Measurements from ENCODE around the gene STUM.

The STUM gene

DNA sequence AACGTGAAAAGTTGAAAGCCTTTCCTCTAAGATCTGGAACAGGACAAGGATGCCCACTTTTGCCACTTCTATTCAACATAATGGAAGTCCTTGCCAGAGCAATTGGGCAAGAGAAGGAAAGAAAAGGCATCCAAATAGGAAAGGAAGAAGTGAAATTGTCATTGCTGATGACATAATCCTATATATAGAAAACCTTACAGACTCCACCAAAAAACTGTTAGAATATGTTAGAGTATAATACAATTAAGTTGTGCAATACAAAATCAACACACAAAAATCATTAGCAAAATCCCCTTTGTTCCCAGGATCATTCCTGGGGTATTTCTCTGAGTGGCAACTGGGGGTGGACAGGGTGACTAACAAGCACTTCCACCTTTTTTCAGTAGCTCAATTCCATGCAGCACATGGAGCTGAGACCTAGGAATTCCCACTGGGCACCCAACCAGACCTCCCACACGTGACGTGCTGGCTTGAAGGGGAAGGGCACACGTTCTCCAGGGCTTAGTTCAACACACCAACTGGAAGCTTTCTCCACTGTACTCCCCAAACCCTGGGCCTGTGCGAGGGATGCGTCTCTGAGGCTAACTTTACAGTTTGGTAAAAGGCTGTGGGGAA, 9.6 kb downstream of the STUM start:
- Histone ChIP-seq H3K27me3 (replicated peaks; ENCODE audit: insufficient read depth, low read length) (no peaks in the 10 kb centered on the region), H3K27ac (ENCODE audit: low read length) (no peak overlapping the region), H3K79me2 (ENCODE audit: low read length) (no peaks in the 10 kb centered on the region), H2AFZ (ENCODE audit: low read length) (no peak overlapping the region), H4K20me1 (ENCODE audit: insufficient read depth, low read length) (no peaks in the 10 kb centered on the region), H3K9ac (ENCODE audit: low read length) (no peak overlapping the region), H3K4me2 (ENCODE audit: low read depth, low read length) (no peak overlapping the region), H3K9me2 (replicated peaks; ENCODE audit: insufficient read depth, low read length) (no peaks in the 10 kb centered on the region), H3F3A (ENCODE audit: insufficient read depth, low read length) (no peaks in the 10 kb centered on the region), H3K4me1 (ENCODE audit: low read length) (no peaks in the 10 kb centered on the region), H3K9me3 (replicated peaks; ENCODE audit: insufficient read depth, low read length) (no peaks in the 10 kb centered on the region), H3K36me3 (replicated peaks; ENCODE audit: insufficient read depth, low read length) (no peaks in the 10 kb centered on the region), H3K4me3 (ENCODE audit: low read length) (no peak overlapping the region)
- DNase-seq: no peak
- no peak for TF ChIP-seq CTCF (IDR thresholded peaks at IDR 0.05; ENCODE audit: low read length)
- TF ChIP-seq EZH2 (optimal IDR thresholded peaks at IDR 0.05; ENCODE audit: low read depth, low read length): no peak
- TF ChIP-seq EZH2phosphoT487 (IDR thresholded peaks at IDR 0.05; ENCODE audit: low read length): no peak

- Histone ChIP-seq H3K27me3 (replicated peaks; ENCODE audit: insufficient read depth, low read length) (no peaks in the 10 kb centered on the region), H4K20me1 (ENCODE audit: insufficient read depth, low read length) (no peaks in the 10 kb centered on the region), H3K4me2 (ENCODE audit: low read depth, low read length) (no peak overlapping the region), H3K4me1 (ENCODE audit: low read length) (no peaks in the 10 kb centered on the region), H3K4me3 (ENCODE audit: low read length) (no peak overlapping the region), H3K36me3 (replicated peaks; ENCODE audit: insufficient read depth, low read length) (no peaks in the 10 kb centered on the region), H3K27ac (ENCODE audit: low read length) (no peak overlapping the region), H3K79me2 (ENCODE audit: low read length) (no peaks in the 10 kb centered on the region), H2AFZ (ENCODE audit: low read length) (no peak overlapping the region), H3F3A (ENCODE audit: insufficient read depth, low read length) (no peaks in the 10 kb centered on the region), H3K9me3 (replicated peaks; ENCODE audit: insufficient read depth, low read length) (no peaks in the 10 kb centered on the region), H3K9me2 (replicated peaks; ENCODE audit: insufficient read depth, low read length) (no peaks in the 10 kb centered on the region), H3K9ac (ENCODE audit: low read length) (no peak overlapping the region)
- TF ChIP-seq CTCF (IDR thresholded peaks at IDR 0.05; ENCODE audit: low read length) (no peak), EZH2phosphoT487 (IDR thresholded peaks at IDR 0.05; ENCODE audit: low read length) (no peak), EZH2 (optimal IDR thresholded peaks at IDR 0.05; ENCODE audit: low read depth, low read length) (no peak)
- no peak for DNase-seq
Measured at GRCh38 chr1:226560243-226560642, 11.7 kb downstream of the STUM start.

- no peaks in the 10 kb centered on the region for H3K4me1 ChIP-seq (ENCODE audit: low read length)
- DNase-seq: no peak
- no peaks in the 10 kb centered on the region for H3K36me3 ChIP-seq (replicated peaks; ENCODE audit: insufficient read depth, low read length)
- no peak overlapping the region for H3K27ac ChIP-seq (ENCODE audit: low read length)
- no peak overlapping the region for H3K4me2 ChIP-seq (ENCODE audit: low read depth, low read length)
- no peaks in the 10 kb centered on the region for H3K9me2 ChIP-seq (replicated peaks; ENCODE audit: insufficient read depth, low read length)
- no peak overlapping the region for H3K9ac ChIP-seq (ENCODE audit: low read length)
- no peaks in the 10 kb centered on the region for H3K27me3 ChIP-seq (replicated peaks; ENCODE audit: insufficient read depth, low read length)
- H3K79me2 ChIP-seq (ENCODE audit: low read length): no peaks in the 10 kb centered on the region
- TF ChIP-seq CTCF (IDR thresholded peaks at IDR 0.05; ENCODE audit: low read length) (no peak), EZH2phosphoT487 (IDR thresholded peaks at IDR 0.05; ENCODE audit: low read length) (no peak), EZH2 (optimal IDR thresholded peaks at IDR 0.05; ENCODE audit: low read depth, low read length) (no peak)
- no peaks in the 10 kb centered on the region for H4K20me1 ChIP-seq (ENCODE audit: insufficient read depth, low read length)
- H3F3A ChIP-seq (ENCODE audit: insufficient read depth, low read length): no peaks in the 10 kb centered on the region
- H3K9me3 ChIP-seq (replicated peaks; ENCODE audit: insufficient read depth, low read length): no peaks in the 10 kb centered on the region
- no peak overlapping the region for H2AFZ ChIP-seq (ENCODE audit: low read length)
- H3K4me3 ChIP-seq (ENCODE audit: low read length): no peak overlapping the region
Measured at GRCh38 chr1:226562989-226563388, 14.4 kb downstream of the STUM start.
